HepG2 (cell line): ENCODE measurements around the gene C16orf87. TPM values are rescaled to one million over a fixed set of nuclear protein-coding genes. Genes with fewer than 3 reads are reported as not detected.

Source experiments
- ATAC-seq: fragments of 200-7000 bp; cut with Tn5 transposase; 3 replicates; pipeline ENCODE4 v1.9.1; 2020; ENCODE audit warnings: mild to moderate bottlenecking, moderate library complexity
- BruUV-seq: library from RNA; stranded (reverse); fragments of 400-500 nt; replicated peaks from 2 replicates; lab custom pipeline; 2021; lab: Mats Ljungman, UMichigan
- CTCF ChIA-PET: fragments of 300-600 bp; formaldehyde crosslinking; extraction: SDS; loops from one replicate; lab custom pipeline; 2021; ENCODE audit warnings: low total read pairs, inconsistent platforms, low intra/inter-chr PET ratio; lab: Yijun Ruan, JAX
- POLR2A ChIA-PET: fragments of 350-600 bp; sonication (Branson Sonifier 250); formaldehyde crosslinking; loops from one replicate; lab custom pipeline; 2020; ENCODE audit warnings: antibody characterized with exemption, inconsistent platforms; lab: Yijun Ruan, JAX
- DNase-seq: peaks from one replicate; pipeline ENCODE4 v3.0.0-alpha.2; 2015; ENCODE audit warnings: low spot score
- FAIRE-seq: peaks from 3 replicates; lab custom pipeline; 2011; peaks lifted over from hg19 to GRCh38; lab: Jason Lieb, UNC
- H2AFZ ChIP-seq: one replicate; pipeline ENCODE4 v1.6.1; 2011; ENCODE audit warnings: low read length, inconsistent platforms
- H3K27ac ChIP-seq: fragments of 300-600 bp; 3 replicates; pipeline ENCODE4 v1.8.0; 2011; ENCODE audit warnings: mixed run types, mild to moderate bottlenecking, mixed read lengths, low read length, inconsistent platforms; ENCODE audit not compliant: insufficient read depth; ENCODE audit errors: extremely low read length
- H3K27me3 ChIP-seq, 2 experiments: fragments of 200-600 bp in 1 of 2; 2 replicates in 1 of 2; 3 replicates in 1 of 2; pipeline versions ENCODE4 v1.6.0 to v1.8.0; 2011; ENCODE audit warnings: low read length in 2 of 2, mild to moderate bottlenecking in 2 of 2, moderate library complexity in 2 of 2, inconsistent platforms in 1 of 2; ENCODE audit not compliant: insufficient read depth in 2 of 2, control insufficient read depth in 1 of 2
- H3K36me3 ChIP-seq, 2 experiments: fragments of 200-600 bp in 1 of 2; replicated peaks in 1 of 2; 2 replicates in 1 of 2; 3 replicates in 1 of 2; pipeline versions ENCODE4 v1.5.1 to v1.8.0; 2011; ENCODE audit warnings: low read length in 2 of 2, inconsistent platforms in 1 of 2; ENCODE audit not compliant: insufficient read depth in 2 of 2, control insufficient read depth in 1 of 2
- H3K4me1 ChIP-seq: 2 replicates; pipeline ENCODE4 v1.5.1; 2012; ENCODE audit warnings: low read length, inconsistent platforms; ENCODE audit not compliant: insufficient read depth
- H3K4me2 ChIP-seq: 2 replicates; pipeline ENCODE4 v1.6.0; 2011; ENCODE audit warnings: low read depth, low read length, inconsistent platforms
- H3K4me3 ChIP-seq, 3 experiments: fragments of 200-600 bp in 1 of 3; sonication (generic), shearing (Covaris generic) in 1 of 3; replicated peaks in 1 of 3; 2 replicates each; pipeline ENCODE4 v1.5.1; 2011 to 2016; ENCODE audit warnings: low read length in 3 of 3, inconsistent platforms in 2 of 3, low read depth in 2 of 3, mild to moderate bottlenecking in 2 of 3, control low read depth in 1 of 3, mixed read lengths in 1 of 3; ENCODE audit not compliant: insufficient read depth in 1 of 3
- H3K79me2 ChIP-seq: one replicate; pipeline ENCODE4 v1.6.1; 2011; ENCODE audit warnings: low read length, inconsistent platforms; ENCODE audit not compliant: insufficient read depth
- H3K9ac ChIP-seq: 2 replicates; pipeline ENCODE4 v1.6.0; 2011; ENCODE audit warnings: mild to moderate bottlenecking, low read depth, low read length, inconsistent platforms; ENCODE audit not compliant: insufficient read depth
- H3K9me3 ChIP-seq: 2 replicates; pipeline ENCODE4 v1.5.1; 2012; ENCODE audit warnings: mild to moderate bottlenecking, low read length
- H4K20me1 ChIP-seq: 2 replicates; pipeline ENCODE4 v1.6.0; 2011; ENCODE audit warnings: inconsistent platforms, mild to moderate bottlenecking, low read length, moderate library complexity; ENCODE audit not compliant: insufficient read depth
- BRCA1 ChIP-seq: sonication (generic); formaldehyde crosslinking; IDR thresholded peaks from 2 replicates; pipeline ENCODE4 v1.4.0; 2020; ENCODE audit warnings: missing genetic modification reagents
- FOXM1 ChIP-seq: sonication (generic); formaldehyde crosslinking; IDR thresholded peaks from 2 replicates; pipeline ENCODE4 v1.5.0; 2020; ENCODE audit warnings: missing genetic modification reagents
- NFKB2 ChIP-seq: sonication (generic); formaldehyde crosslinking; IDR thresholded peaks from 2 replicates; pipeline ENCODE4 v1.4.0; 2020; ENCODE audit warnings: missing genetic modification reagents, borderline replicate concordance
- SP5 ChIP-seq: IDR thresholded peaks from 2 replicates; pipeline ENCODE4 v1.6.1; 2016; ENCODE audit warnings: low read depth, borderline replicate concordance
- SRY ChIP-seq: sonication (generic); formaldehyde crosslinking; IDR thresholded peaks from 2 replicates; pipeline ENCODE4 v1.8.0; 2022; ENCODE audit warnings: mild to moderate bottlenecking, missing genetic modification reagents
- ZNF407 ChIP-seq: sonication (generic); formaldehyde crosslinking; IDR thresholded peaks from one replicate; pipeline ENCODE4 v1.5.1; 2020; ENCODE audit warnings: mild to moderate bottlenecking, missing genetic modification reagents; ENCODE audit errors: not compliant biosample characterization
- ZNF629 ChIP-seq: sonication (generic); formaldehyde crosslinking; conservative IDR thresholded peaks from 2 replicates; pipeline ENCODE4 v1.5.0; 2020; ENCODE audit warnings: missing genetic modification reagents
- WGBS: methylation state at CpG from one replicate; pipeline ENCODE4 v1.1.6; 2017; ENCODE audit warnings: low lambda C conversion rate; 5-methylcytosine and 5-hydroxymethylcytosine counted together
- in situ Hi-C: cut with HindIII; loops from 2 replicates; pipeline ENCODE4 v1.10.0; 2017; ENCODE audit warnings: low pct_unique_long_range_greater_than_20kb; ENCODE audit not compliant: extremely low pct_ligation_motif_present
- intact Hi-C: fragments of 100-400 bp; cut with micrococcal nuclease; formaldehyde crosslinking; loops from one replicate; pipeline ENCODE4 v1.10.0; 2022; ENCODE audit not compliant: unreplicated experiment
- polyA plus RNA-seq, 8 experiments: library from polyadenylated mRNA; depleted of rRNA in 3 of 8; stranded (reverse) in 7 of 8; unstranded in 1 of 8; fragments of >200 nt; fragmentation: Illumina TruSeq in 4 of 8; extraction: Trizol in 4 of 8; gene quantifications; 2 replicates each; pipeline versions ENCODE4 v1.2.1 to v1.2.3, GENCODE V29; 2011 to 2016; ENCODE audit warnings: low read depth in 4 of 8, missing spikeins in 1 of 8, mixed read lengths in 1 of 8; ENCODE audit not compliant: insufficient read depth in 1 of 8
- total RNA-seq, 5 experiments: library from RNA; depleted of rRNA; stranded (reverse); fragments of >200 nt; fragmentation: Illumina TruSeq; extraction: Trizol; gene quantifications; 2 replicates each; pipeline ENCODE4 v1.2.3, GENCODE V29; 2016; ENCODE audit warnings: low read depth in 1 of 5
- TF ChIP-seq, protein P1 (sequence below): IDR thresholded peaks from 2 replicates; pipeline ENCODE4 v1.6.1; 2016; ENCODE audit warnings: missing genetic modification reagents, missing compliant biosample characterization

C16orf87 gene
- total and polyA plus RNA-seq, 2 of the 13 experiments (the other 11 are each of a cell fraction or from before 2014, with no cell fraction given): 8.6 to 19.5 TPM

DNA sequence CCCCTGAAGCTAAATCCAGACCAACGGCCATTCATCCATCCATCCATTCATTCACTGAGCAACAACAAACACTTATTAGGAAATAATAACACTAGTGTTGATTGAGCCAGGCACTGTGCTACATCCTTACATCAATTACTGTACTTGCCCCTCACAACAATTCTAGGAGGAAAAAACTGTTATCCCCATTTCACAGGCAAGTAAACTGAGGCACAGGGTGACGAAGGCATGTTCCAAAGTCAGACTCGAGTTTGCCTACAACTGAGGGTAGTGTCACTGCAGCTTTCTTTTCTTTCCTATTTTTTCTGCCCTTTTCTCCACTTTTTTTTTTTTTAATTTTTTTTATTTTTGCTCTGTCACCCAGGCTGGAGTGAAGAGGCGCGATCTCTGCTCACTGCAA, 71.7 kb downstream of the C16orf87 start:
- no peak for ATAC-seq
- H3K27me3 ChIP-seq: peaks cover 13 to 56% of the 10 kb centered on the region in 2 experiments; a peak in 4 of 5 replicates
- H3K4me1 ChIP-seq: peaks cover 14% of the 10 kb centered on the region
- TF ChIP-seq SRY (no peak), ZNF407 (CRISPR knock-in tag) (no peak), NFKB2 (no peak), ZNF629 (CRISPR knock-in tag) (peak; percentile 76), FOXM1 (no peak), BRCA1 (CRISPR knock-in tag) (no peak), SP5 (CRISPR knock-in tag) (no peak)
- TF ChIP-seq, protein P1, sequence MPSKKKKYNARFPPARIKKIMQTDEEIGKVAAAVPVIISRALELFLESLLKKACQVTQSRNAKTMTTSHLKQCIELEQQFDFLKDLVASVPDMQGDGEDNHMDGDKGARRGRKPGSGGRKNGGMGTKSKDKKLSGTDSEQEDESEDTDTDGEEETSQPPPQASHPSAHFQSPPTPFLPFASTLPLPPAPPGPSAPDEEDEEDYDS: no peak
- no peaks in the 10 kb centered on the region for H3K79me2 ChIP-seq
- H4K20me1 ChIP-seq: no peaks in the 10 kb centered on the region
- FAIRE-seq: no peak
- 47% methylated on average over 5 of the region's 5 CpGs for WGBS
- no peak overlapping the region for H3K4me2 ChIP-seq
- H3K4me3 ChIP-seq: no peak overlapping the region
- no TSS peak for BruUV-seq
- DNase-seq: no peak
- in situ Hi-C loops: no loop called here
- H3K9me3 ChIP-seq: no peaks in the 10 kb centered on the region
- H2AFZ ChIP-seq: no peak overlapping the region
- ChIA-PET POLR2A (no interaction called here), CTCF (no interaction called here)
- H3K36me3 ChIP-seq: no peaks in the 10 kb centered on the region
- intact Hi-C loops: no loop called here
- no peak overlapping the region for H3K27ac ChIP-seq
- H3K9ac ChIP-seq: no peak overlapping the region
